Right hindlimb (tissue), 1 donor: ENCODE results near the gene C7orf33.

ENCODE experiments used
- DNase-seq: peaks from one replicate; pipeline ENCODE4 v3.0.0-alpha.2; 2018

C7orf33 gene

GRCh38 chr7:148630078-148630477 is 39.5 kb downstream of the C7orf33 start:
- DNase-seq: no peak

DNA sequence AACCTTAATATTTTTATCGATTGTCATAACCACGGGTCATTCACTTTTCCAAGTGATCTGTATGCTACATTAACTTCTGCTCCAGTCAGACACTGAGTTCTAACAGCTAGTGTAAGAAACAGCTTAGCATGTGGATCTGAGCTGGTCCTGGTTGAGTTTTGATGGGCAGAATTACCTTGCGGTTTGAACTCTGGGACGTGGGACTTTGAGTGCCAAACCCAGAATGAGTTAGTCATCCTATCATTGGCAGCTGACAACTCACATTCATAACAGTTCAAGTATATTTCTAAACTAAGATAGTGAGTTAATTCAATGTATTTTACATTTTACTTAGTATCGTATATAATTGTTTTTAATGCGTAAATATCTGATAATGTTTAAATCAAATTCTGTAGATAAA is 43.2 kb downstream of the C7orf33 start:
- DNase-seq: no peak

DNA sequence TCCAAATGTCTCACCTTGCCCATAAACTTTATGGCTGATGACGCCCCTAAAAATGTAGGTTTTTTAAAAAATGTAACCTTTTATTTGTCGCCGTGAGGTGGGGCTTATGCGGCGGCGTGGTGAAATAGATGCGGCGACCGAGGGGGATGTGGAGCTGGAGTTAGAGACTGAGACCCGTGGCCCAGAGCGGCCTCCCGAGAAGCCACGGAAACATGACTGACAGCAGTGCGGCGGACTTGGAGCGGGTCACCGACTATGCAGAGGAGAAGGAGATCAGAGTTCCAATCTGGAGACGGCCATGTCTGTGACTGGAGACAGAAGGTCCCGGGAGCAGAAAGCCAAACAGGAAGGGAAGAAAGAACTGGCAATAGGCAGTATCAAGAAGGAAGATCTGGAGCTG is 46.5 kb downstream of the C7orf33 start:
- DNase-seq: no peak

- no peak for DNase-seq
Observed at GRCh38 chr7:148645898-148646297, 55.3 kb downstream of the C7orf33 start.

DNA sequence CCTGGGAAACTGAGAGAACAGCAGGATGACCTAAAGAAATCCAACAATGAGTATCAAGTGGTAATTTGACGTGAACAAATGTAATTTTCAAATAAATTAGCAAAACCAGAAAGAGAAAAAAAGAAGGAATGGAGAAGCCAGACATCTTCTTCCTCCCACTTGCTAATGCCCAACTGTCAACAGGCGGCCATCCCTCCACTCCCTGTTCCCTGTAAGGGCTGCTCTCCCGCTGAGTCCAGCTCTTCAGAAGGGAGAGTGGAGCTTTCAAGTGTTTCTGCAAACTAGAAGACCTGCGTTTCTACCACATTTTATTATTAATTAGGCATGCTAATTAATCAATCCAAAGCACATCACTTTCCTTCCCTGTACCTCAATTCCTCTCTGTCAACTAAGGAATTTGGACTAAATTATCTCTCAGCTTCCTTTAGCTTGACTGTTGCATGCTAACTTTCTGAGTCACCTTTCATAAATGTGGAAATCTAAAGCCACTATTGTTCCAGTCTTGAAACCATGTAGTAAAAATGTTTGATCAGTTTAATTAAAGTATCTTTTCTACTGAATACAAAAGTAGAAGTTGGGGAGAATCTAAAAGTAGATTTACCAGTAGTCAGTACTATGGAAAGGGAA is 59.8 kb downstream of the C7orf33 start:
- DNase-seq: no peak

- no peak for DNase-seq
Observed at GRCh38 chr7:148652773-148653172, 62.2 kb downstream of the C7orf33 start.

DNA sequence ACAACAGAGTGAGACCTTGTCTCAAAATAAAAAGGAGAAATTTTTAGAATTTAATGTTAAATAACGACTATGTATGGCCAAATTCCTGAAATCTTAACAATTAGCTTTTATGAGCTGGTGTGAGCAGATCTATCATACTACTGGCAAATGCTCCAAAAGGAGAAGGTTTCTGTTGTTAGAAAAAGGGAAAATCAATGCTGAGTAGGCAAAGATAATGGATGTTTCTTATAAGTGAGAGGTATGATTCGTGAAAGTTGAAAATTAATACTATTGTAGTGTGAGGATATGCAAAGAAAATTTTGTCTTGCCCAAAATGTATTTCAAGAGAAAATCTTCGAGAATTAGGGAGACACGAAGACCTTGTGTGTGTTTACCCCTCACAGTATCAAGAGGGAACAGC is 67.4 kb downstream of the C7orf33 start:
- DNase-seq: no peak

GRCh38 chr7:148661471-148661870 is 70.9 kb downstream of the C7orf33 start:
- DNase-seq: no peak

- peak; percentile 22 for DNase-seq
Observed at GRCh38 chr7:148662646-148663045, 72.1 kb downstream of the C7orf33 start.

DNA sequence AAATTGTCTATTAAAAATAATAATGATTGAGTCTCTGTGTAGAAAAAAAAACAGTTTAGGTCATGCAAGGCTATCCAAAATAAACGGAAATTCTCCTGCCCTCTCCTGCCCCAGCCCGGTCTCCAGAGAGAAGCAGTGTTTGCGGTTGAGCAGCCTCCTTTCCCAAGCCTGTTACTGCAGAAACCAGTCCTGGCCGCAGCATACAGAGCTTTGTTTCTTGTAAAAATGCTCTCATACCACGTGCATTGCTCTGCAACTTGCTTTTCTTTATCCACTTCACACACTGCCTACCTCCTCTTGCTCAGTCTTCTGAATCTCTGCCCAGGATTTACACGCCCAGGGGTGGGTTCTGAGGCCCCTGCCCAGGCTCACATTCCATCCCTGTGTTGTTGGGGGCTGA is 73.8 kb downstream of the C7orf33 start:
- DNase-seq: peak; percentile 59

GRCh38 chr7:148665221-148665620 is 74.7 kb downstream of the C7orf33 start:
- no peak for DNase-seq
